ENCODE data around the gene LLGL2. TPM values are rescaled to one million over a fixed set of nuclear protein-coding genes. Genes with fewer than 3 reads are reported as not detected.

The LLGL2 gene
- total RNA-seq, 1 experiment from 2014 or later, result 42.5 TPM

GRCh38 chr17:75490953-75491649 is 34.4 kb upstream of the LLGL2 start:
- in situ Hi-C loops (cut with HindIII; ENCODE audit: low pct_unique_long_range_greater_than_20kb, low sequenced_read_pairs), result no loop called here
- DNase-seq (ENCODE audit: low read depth), result no peak

GRCh38 chr17:75491680-75492079 is 33.8 kb upstream of the LLGL2 start:
- DNase-seq (ENCODE audit: low read depth), result no peak
- in situ Hi-C loops (cut with HindIII; ENCODE audit: low pct_unique_long_range_greater_than_20kb, low sequenced_read_pairs), result no loop called here

DNA sequence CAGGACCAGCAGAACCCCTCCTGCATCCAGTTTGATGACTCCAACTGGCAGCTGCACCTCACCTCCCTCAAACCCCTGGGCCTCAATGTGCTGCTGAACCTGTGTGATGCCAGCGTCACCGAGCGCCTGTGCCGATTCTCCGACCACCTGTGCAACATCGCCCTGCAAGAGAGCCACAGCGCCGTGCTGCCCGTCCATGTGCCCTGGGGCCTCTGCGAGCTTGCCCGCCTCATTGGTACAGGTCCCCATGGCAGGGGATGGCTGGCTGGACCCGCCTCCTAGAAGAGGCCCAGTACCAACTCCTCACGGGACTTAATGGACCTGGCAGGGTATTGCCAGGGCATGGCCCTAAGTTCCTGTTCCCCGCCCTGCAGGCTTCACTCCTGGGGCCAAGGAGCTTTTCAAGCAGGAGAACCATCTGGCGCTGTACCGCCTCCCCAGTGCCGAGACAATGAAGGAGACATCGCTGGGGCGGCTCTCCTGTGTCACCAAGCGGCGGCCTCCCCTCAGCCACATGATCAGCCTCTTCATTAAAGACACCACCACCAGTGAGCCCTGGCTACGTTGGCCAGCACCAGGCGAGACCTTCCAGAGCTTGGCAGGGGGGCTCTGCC is 32.8 kb upstream of the LLGL2 start:
- no peak for DNase-seq (ENCODE audit: low read depth)
- in situ Hi-C loops (cut with HindIII; ENCODE audit: low pct_unique_long_range_greater_than_20kb, low sequenced_read_pairs), result no loop called here

- DNase-seq (ENCODE audit: low read depth), result no peak
- in situ Hi-C loops (cut with HindIII; ENCODE audit: low pct_unique_long_range_greater_than_20kb, low sequenced_read_pairs), result no loop called here
Observed at GRCh38 chr17:75493476-75494129, 31.9 kb upstream of the LLGL2 start.

- no peak for DNase-seq (ENCODE audit: low read depth)
- in situ Hi-C loops (cut with HindIII; ENCODE audit: low pct_unique_long_range_greater_than_20kb, low sequenced_read_pairs), result no loop called here
Observed at GRCh38 chr17:75494326-75494877, 31.1 kb upstream of the LLGL2 start.

- no peak for DNase-seq (ENCODE audit: low read depth)
- in situ Hi-C loops (cut with HindIII; ENCODE audit: low pct_unique_long_range_greater_than_20kb, low sequenced_read_pairs), result no loop called here
Observed at GRCh38 chr17:75496005-75496404, 29.5 kb upstream of the LLGL2 start.

GRCh38 chr17:75498039-75498725 is 27.3 kb upstream of the LLGL2 start:
- no peak for DNase-seq (ENCODE audit: low read depth)
- in situ Hi-C loops (cut with HindIII; ENCODE audit: low pct_unique_long_range_greater_than_20kb, low sequenced_read_pairs), result no loop called here

DNA sequence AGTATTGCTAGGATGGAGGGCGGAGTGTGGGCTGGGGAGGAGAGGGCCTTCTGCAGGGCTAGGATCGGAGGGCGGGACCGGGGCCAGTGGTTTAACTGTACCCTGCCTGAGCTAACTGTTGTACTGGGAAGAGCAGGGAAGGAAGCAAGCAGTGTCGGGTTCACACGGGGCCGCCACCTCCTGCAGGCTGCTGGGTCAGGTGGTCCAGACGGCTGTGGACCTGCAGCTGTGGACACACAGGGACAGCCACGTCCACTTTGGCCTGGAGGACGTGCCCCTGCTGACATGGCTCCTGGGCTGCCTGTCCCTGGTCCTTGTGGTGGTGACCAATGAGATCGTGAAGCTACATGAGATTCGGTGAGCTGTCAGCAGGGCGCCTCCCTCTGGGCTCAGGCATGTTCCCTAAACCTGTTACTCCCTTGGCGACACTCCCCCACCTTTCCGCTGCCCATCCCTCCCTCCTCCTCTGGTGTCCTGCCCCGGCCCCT is 26.7 kb upstream of the LLGL2 start:
- no peak for DNase-seq (ENCODE audit: low read depth)
- in situ Hi-C loops (cut with HindIII; ENCODE audit: low pct_unique_long_range_greater_than_20kb, low sequenced_read_pairs), result no loop called here

- in situ Hi-C loops (cut with HindIII; ENCODE audit: low pct_unique_long_range_greater_than_20kb, low sequenced_read_pairs), result no loop called here
- DNase-seq (ENCODE audit: low read depth), result no peak
Observed at GRCh38 chr17:75499313-75500022, 26.0 kb upstream of the LLGL2 start.

GRCh38 chr17:75500419-75501216 is 24.9 kb upstream of the LLGL2 start:
- in situ Hi-C loops (cut with HindIII; ENCODE audit: low pct_unique_long_range_greater_than_20kb, low sequenced_read_pairs), result no loop called here
- DNase-seq (ENCODE audit: low read depth), result no peak

DNA sequence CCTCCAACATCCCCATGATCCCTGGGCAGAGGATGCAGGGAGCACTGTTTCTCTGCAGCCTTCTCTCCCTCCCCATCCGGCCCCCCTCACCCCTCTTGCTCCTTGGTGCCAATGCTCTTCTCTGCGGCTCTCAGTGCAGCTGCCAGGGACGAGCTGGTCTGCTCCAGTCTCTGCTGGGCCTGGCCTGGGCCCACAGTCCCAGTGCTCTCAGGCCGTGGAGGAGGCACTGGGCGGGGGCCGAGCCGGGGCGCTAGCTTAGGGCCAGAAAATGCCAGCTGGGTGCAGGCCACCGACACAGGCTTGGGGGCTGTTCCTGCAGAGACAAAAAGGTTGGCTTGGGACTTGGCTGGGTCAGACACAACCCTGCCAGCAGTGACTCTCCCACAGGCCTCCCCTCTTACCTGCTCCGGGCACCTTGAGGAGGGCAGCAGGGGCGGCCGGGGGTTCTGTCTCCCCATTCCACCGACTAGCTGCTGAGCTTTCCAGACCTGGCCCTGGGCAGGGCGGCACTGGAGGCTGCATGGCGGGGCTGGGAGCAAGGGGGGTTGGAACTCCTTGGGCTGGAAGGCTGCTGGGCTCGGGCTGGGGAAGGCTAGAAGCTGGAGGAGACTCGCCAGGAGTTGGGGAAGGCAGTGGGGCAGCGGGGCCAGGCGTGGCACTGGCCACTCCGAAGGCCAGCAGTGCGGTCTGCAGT is 24.0 kb upstream of the LLGL2 start:
- in situ Hi-C loops (cut with HindIII; ENCODE audit: low pct_unique_long_range_greater_than_20kb, low sequenced_read_pairs), result no loop called here

GRCh38 chr17:75502072-75502720 is 23.3 kb upstream of the LLGL2 start:
- in situ Hi-C loops (cut with HindIII; ENCODE audit: low pct_unique_long_range_greater_than_20kb, low sequenced_read_pairs), result no loop called here
- no peak for DNase-seq (ENCODE audit: low read depth)

More for the DNA sequence above, 24.0 kb upstream of the LLGL2 start:
- DNase-seq (ENCODE audit: low read depth), result no peak

- in situ Hi-C loops (cut with HindIII; ENCODE audit: low pct_unique_long_range_greater_than_20kb, low sequenced_read_pairs), result no loop called here
- no peak for DNase-seq (ENCODE audit: low read depth)
Observed at GRCh38 chr17:75502721-75503329, 22.7 kb upstream of the LLGL2 start.

- no peak for DNase-seq (ENCODE audit: low read depth)
- in situ Hi-C loops (cut with HindIII; ENCODE audit: low pct_unique_long_range_greater_than_20kb, low sequenced_read_pairs), result no loop called here
Observed at GRCh38 chr17:75503337-75503950, 22.1 kb upstream of the LLGL2 start.

- no peak for DNase-seq (ENCODE audit: low read depth)
- in situ Hi-C loops (cut with HindIII; ENCODE audit: low pct_unique_long_range_greater_than_20kb, low sequenced_read_pairs), result no loop called here
Observed at GRCh38 chr17:75503976-75504346, 21.5 kb upstream of the LLGL2 start.

All from Caki2 (cell line).